ENCODE results near the gene CDH22. TPM values are rescaled to one million over a fixed set of nuclear protein-coding genes. Genes with fewer than 3 reads are reported as not detected.

CDH22 gene
- total and polyA plus RNA-seq, 9 of the 15 experiments (the other 6 are each of a cell fraction or from before 2014, with no cell fraction given), result 0.07 to 0.08 TPM; not detected in 7

DNA sequence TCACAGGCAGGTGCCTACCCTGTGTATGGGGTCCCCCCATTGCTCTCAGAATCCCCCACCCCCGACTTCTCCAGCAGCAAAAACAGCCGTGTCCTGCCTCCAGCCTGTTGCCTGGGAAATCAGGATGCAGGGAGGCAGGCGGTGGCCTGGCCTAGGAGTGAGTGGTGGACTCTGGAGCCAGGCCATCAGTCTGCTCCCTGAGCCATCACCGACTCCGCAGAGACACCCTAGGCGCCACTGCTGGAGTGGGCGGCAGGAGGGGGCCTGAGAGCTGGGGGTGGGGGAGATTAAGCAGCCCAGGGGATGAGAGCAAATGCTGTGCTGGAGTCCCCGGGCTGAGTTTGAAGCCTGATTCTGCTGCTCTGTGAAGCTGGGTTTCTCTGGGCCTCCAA lies 97.0 kb downstream of the CDH22 start (continued):
- TF ChIP-seq, protein P1, sequence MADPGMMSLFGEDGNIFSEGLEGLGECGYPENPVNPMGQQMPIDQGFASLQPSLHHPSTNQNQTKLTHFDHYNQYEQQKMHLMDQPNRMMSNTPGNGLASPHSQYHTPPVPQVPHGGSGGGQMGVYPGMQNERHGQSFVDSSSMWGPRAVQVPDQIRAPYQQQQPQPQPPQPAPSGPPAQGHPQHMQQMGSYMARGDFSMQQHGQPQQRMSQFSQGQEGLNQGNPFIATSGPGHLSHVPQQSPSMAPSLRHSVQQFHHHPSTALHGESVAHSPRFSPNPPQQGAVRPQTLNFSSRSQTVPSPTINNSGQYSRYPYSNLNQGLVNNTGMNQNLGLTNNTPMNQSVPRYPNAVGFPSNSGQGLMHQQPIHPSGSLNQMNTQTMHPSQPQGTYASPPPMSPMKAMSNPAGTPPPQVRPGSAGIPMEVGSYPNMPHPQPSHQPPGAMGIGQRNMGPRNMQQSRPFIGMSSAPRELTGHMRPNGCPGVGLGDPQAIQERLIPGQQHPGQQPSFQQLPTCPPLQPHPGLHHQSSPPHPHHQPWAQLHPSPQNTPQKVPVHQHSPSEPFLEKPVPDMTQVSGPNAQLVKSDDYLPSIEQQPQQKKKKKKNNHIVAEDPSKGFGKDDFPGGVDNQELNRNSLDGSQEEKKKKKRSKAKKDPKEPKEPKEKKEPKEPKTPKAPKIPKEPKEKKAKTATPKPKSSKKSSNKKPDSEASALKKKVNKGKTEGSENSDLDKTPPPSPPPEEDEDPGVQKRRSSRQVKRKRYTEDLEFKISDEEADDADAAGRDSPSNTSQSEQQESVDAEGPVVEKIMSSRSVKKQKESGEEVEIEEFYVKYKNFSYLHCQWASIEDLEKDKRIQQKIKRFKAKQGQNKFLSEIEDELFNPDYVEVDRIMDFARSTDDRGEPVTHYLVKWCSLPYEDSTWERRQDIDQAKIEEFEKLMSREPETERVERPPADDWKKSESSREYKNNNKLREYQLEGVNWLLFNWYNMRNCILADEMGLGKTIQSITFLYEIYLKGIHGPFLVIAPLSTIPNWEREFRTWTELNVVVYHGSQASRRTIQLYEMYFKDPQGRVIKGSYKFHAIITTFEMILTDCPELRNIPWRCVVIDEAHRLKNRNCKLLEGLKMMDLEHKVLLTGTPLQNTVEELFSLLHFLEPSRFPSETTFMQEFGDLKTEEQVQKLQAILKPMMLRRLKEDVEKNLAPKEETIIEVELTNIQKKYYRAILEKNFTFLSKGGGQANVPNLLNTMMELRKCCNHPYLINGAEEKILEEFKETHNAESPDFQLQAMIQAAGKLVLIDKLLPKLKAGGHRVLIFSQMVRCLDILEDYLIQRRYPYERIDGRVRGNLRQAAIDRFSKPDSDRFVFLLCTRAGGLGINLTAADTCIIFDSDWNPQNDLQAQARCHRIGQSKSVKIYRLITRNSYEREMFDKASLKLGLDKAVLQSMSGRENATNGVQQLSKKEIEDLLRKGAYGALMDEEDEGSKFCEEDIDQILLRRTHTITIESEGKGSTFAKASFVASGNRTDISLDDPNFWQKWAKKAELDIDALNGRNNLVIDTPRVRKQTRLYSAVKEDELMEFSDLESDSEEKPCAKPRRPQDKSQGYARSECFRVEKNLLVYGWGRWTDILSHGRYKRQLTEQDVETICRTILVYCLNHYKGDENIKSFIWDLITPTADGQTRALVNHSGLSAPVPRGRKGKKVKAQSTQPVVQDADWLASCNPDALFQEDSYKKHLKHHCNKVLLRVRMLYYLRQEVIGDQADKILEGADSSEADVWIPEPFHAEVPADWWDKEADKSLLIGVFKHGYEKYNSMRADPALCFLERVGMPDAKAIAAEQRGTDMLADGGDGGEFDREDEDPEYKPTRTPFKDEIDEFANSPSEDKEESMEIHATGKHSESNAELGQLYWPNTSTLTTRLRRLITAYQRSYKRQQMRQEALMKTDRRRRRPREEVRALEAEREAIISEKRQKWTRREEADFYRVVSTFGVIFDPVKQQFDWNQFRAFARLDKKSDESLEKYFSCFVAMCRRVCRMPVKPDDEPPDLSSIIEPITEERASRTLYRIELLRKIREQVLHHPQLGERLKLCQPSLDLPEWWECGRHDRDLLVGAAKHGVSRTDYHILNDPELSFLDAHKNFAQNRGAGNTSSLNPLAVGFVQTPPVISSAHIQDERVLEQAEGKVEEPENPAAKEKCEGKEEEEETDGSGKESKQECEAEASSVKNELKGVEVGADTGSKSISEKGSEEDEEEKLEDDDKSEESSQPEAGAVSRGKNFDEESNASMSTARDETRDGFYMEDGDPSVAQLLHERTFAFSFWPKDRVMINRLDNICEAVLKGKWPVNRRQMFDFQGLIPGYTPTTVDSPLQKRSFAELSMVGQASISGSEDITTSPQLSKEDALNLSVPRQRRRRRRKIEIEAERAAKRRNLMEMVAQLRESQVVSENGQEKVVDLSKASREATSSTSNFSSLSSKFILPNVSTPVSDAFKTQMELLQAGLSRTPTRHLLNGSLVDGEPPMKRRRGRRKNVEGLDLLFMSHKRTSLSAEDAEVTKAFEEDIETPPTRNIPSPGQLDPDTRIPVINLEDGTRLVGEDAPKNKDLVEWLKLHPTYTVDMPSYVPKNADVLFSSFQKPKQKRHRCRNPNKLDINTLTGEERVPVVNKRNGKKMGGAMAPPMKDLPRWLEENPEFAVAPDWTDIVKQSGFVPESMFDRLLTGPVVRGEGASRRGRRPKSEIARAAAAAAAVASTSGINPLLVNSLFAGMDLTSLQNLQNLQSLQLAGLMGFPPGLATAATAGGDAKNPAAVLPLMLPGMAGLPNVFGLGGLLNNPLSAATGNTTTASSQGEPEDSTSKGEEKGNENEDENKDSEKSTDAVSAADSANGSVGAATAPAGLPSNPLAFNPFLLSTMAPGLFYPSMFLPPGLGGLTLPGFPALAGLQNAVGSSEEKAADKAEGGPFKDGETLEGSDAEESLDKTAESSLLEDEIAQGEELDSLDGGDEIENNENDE (IDR thresholded peaks at IDR 0.05; ENCODE audit: low read depth, low read length), result no peak
- TF ChIP-seq TAF7 (tag; IDR thresholded peaks at IDR 0.05) (no peak), HDGF (IDR thresholded peaks at IDR 0.05) (no peak), SMAD1 (IDR thresholded peaks at IDR 0.05; ENCODE audit: low read depth, low read length, partially characterized antibody) (no peak), FOXA1 (IDR thresholded peaks at IDR 0.05; ENCODE audit: borderline replicate concordance) (no peak)
- TF ChIP-seq, protein P2, sequence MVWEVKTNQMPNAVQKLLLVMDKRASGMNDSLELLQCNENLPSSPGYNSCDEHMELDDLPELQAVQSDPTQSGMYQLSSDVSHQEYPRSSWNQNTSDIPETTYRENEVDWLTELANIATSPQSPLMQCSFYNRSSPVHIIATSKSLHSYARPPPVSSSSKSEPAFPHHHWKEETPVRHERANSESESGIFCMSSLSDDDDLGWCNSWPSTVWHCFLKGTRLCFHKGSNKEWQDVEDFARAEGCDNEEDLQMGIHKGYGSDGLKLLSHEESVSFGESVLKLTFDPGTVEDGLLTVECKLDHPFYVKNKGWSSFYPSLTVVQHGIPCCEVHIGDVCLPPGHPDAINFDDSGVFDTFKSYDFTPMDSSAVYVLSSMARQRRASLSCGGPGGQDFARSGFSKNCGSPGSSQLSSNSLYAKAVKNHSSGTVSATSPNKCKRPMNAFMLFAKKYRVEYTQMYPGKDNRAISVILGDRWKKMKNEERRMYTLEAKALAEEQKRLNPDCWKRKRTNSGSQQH (CRISPR knock-in tag; IDR thresholded peaks at IDR 0.05), result no peak
- TF ChIP-seq, protein P3, sequence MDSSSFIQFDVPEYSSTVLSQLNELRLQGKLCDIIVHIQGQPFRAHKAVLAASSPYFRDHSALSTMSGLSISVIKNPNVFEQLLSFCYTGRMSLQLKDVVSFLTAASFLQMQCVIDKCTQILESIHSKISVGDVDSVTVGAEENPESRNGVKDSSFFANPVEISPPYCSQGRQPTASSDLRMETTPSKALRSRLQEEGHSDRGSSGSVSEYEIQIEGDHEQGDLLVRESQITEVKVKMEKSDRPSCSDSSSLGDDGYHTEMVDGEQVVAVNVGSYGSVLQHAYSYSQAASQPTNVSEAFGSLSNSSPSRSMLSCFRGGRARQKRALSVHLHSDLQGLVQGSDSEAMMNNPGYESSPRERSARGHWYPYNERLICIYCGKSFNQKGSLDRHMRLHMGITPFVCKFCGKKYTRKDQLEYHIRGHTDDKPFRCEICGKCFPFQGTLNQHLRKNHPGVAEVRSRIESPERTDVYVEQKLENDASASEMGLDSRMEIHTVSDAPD (CRISPR knock-in tag; IDR thresholded peaks at IDR 0.05), result no peak
